Measurements from ENCODE around the gene FLT3LG.

The FLT3LG gene

DNA sequence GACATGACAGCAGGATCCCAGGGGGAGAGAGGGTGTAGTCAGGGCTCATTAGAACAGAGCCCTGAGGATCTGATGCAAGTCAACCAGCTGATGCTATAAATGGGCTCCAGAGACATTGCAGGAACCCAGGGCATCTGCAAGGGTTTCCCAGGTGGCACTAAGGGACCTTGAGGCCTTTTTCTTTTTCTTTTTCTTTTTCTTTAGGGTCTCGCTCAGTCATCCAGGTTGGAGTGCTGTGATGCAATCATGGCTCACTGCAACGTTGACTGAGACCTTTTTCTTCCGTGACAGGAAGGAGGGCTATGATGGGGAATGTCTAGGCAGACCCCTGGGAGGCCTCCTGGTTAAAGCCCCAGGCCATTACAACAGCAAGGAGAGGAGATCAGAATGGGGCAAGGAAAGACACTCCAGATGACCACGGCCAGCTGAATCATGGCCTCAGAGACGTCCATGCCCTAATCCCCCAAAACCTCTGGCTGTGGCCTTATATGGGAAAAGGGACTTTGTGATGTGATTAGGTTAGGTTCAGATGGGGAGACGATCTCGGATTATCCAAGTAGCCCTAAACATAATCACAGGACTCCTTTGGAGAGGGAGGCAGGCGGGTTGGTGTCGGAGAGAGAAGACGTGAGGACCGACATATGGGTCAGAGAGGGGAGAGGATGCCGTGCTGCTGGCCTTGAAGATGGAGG is 33.9 kb downstream of the FLT3LG start:
- DNase-seq (ENCODE audit: low spot score) (no peak), FAIRE-seq (no peak)

DNA sequence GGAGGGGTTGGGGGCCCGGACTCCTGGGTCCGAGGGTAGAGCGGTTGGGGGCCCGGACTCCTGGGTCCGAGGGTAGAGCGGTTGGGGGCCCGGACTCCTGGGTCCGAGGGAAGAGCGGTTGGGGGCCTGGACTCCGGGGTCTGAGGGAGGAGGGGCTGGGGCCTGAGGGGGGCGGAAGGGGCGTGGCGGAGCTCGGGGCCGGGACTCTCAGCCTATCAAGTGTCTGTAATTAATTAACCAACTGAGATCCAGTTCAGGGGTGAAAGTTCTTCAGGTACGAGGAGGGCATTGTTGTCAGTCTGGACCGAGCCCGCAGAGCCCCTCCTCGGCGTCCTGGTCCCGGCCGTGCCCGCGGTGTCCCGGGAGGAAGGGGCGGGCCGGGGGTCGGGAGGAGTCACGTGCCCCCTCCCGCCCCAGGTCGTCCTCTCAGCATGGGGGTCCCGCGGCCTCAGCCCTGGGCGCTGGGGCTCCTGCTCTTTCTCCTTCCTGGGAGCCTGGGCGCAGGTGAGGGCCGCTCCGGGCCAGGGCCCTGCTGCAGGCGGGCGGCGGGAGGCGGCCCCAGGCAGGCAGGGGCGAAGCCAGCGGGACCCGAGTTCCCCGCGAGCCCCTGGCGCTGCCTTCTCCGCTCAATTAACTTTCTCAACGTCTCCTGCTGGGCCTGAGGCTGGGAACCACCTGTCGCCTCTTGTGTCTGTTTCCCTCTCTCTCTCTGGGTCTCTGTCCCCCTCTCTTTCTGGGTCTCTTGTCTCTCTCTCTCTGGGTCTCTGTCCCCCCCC is 39.1 kb downstream of the FLT3LG start:
- no peak for DNase-seq (ENCODE audit: low spot score)
- no peak for FAIRE-seq

DNA sequence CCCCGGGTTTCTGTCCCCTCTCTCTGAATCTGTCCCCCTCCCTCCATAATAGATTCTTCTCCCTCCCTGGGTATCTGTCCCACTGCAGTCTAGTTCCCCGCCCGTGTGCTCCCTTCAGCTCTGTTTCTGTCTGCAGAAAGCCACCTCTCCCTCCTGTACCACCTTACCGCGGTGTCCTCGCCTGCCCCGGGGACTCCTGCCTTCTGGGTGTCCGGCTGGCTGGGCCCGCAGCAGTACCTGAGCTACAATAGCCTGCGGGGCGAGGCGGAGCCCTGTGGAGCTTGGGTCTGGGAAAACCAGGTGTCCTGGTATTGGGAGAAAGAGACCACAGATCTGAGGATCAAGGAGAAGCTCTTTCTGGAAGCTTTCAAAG is 39.7 kb downstream of the FLT3LG start:
- DNase-seq (ENCODE audit: low spot score) (no peak), FAIRE-seq (no peak)

DNA sequence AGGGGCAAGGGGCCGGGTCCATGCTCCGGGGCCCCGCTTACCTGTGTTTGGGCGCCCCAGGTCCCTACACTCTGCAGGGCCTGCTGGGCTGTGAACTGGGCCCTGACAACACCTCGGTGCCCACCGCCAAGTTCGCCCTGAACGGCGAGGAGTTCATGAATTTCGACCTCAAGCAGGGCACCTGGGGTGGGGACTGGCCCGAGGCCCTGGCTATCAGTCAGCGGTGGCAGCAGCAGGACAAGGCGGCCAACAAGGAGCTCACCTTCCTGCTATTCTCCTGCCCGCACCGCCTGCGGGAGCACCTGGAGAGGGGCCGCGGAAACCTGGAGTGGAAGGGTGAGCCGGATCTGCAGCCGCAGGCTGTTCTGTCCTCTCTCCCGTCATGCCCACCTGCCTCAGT is 40.1 kb downstream of the FLT3LG start:
- DNase-seq (ENCODE audit: low spot score) (no peak), FAIRE-seq (no peak)

DNA sequence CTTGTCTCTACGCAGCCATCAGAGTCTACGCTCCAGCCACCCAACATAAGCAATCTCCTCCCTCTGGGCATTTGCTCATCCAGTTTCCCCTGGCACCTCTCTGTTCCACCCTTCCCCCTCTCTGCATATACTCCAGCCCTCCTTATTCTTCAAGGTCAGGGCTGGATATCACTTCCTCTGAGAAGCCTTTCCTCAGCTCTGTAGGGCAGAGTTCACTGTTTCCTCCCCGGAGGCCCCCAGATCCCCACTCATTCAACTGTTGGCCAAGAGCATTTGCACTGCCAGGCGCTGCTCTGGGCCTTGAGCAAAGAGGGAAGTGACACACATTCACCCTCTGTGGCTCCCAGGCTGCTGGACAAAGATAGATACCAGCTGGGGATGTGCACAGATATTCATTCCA is 41.8 kb downstream of the FLT3LG start:
- no peak for FAIRE-seq
- no peak for DNase-seq (ENCODE audit: low spot score)

DNA sequence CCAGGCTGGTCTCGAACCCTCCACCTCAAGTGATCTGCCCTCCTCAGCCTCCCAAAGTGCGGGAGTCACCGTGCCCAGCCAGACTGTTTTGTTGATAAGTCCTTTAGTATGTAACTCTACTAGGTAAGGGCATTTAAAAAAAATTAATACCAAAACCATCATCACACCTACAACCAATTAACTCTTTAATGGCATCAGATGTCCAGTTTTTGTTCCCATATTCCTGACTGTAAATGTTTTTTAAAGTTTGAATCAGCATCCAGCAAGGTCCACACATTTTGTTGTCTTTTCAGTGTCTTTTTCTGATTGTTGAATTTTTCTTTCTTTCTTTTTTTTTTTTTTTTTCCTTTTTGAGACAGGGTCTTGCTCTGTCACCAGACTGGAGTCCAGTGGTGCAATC is 44.0 kb downstream of the FLT3LG start:
- no peak for DNase-seq (ENCODE audit: low spot score)
- no peak for FAIRE-seq

DNA sequence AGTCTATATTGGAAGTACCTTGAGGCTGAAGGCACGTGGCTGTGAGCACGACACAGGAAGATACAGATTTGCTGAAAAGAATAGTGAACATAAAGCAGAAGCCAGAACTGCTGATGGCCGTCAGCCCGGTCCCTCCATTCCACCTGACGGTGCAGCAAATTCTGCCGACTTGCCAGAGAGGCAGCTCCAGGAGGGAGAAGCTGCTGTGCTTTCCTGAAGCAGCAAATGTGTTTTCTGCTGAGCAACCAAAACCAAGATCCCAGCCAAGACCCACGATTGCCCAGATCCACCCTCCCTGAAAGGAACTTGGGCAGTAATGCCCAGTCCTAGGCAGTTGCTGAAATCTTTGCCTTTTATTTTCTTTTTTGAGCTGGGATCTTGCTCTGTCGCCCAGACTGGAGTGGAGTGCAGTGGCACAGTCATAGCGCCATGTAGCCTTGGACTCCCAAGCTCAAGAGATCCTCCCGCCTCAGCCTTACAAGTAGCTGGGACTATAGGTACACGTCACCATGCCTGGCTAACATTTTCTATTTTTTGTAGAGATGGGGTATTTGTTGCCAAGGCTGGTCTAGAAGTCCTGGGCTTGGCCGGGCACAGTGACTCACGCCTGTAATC is 46.8 kb downstream of the FLT3LG start:
- FAIRE-seq (no peak), DNase-seq (ENCODE audit: low spot score) (no peak)

DNA sequence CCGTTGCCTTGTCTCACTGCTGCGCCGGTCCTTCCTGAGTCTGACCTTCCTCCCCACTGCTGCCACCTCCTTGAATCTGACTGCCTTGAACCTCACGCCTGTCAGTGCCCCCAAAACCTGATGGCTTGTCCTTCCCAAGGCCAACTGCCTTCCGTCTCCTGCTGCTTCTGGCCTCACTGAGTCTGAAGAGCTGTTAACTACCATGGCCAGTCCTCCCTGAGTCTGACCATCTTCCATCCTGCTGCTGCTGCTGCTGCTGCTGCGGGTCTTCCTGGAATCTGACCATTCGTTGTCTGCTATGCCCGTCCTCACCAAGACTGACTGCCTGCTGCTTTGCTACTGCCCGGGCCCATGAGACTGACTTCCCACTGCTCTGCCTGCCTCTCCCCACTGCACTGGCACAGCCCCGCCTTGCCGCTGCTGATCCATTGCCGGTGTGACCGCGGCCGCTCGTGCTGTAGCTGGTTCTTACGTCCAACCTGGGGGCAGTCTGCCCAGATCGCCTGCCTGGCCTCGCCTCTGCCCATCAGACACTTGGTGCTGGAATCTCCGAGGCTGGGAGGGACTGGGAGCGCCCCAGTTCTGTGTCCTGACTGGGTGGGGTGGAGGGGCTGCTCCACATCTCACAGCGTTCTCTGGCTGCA is 50.9 kb downstream of the FLT3LG start:
- FAIRE-seq (no peak), DNase-seq (ENCODE audit: low spot score) (no peak)

DNA sequence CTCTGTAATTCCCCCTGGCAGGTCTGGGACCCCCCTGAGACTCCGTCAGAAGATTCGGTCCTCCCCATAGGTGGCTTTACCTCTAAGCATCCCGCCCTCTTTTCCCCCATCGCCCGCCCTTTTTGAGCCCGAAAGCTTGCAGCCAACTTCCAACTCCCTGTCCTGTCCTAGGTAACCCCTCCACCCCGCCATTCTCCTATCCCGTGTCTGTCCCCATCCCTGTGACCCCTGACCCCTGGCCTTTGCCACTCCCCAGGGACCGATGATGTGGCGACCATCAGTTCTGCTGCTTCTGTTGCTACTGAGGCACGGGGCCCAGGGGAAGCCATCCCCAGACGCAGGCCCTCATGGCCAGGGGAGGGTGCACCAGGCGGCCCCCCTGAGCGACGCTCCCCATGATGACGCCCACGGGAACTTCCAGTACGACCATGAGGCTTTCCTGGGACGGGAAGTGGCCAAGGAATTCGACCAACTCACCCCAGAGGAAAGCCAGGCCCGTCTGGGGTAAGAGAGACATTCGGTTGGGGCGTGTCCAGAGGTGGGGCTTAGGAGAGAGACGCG is 54.3 kb downstream of the FLT3LG start:
- FAIRE-seq, result no peak
- no peak for DNase-seq (ENCODE audit: low spot score)

DNA sequence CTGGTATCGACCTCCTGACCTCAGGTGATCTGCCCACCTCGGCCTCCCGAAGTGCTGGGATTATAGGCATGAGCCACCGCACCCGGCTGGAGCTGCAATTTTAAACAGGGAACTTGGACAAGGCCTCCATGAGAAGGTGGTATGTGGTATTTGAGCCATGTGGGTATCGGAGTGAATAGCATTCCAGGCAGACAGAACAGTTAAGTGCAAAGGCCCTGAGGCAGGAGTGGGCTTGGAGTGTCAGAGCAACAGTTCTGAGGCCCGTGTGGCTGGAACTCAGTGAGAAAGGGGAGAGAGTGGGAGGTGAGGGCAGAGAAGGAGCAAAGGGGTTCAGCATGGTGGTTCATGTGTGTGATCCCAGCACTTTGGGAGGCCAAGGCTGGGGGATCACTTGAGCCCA is 56.7 kb downstream of the FLT3LG start:
- FAIRE-seq (no peak), DNase-seq (ENCODE audit: low spot score) (no peak)

DNA sequence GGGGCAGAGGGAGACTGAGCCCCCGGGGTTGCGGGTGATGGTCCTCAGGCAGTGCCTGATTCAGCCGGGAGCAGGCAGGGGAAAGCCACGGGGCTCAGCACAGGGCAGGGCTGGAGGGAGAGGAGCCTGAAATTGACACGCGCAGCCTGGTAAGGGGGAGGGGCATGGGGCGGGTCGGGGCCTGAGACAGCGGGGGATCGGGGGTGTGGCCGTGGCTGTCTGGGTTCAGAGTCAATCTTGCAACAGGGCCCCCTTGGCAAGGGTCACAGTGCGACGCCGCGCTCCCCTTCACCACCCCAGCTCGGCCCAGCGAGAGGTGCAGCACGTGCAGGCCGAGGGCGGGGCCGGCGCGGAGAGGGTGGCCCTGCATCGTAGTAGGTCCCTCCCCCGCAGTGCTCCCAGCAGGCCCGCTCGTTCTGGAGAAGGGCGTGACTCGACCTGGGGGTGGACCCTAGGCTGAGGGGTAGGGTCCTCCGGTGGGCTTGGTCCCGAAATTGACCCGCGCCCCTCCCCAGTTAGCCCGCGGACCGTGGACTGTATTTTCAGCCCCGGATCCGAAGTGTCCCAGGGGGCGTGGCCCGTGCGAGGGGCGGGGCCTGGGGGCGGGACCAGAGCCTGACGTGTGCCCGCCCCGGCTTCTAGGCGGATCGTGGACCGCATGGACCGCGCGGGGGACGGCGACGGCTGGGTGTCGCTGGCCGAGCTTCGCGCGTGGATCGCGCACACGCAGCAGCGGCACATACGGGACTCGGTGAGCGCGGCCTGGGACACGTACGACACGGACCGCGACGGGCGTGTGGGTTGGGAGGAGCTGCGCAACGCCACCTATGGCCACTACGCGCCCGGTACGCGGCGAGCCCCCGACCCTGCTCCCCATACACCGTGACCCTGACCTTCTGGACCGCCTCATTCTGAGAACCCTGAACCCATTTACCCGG is 59.8 kb downstream of the FLT3LG start:
- no peak for DNase-seq (ENCODE audit: low spot score)
- no peak for FAIRE-seq

DNA sequence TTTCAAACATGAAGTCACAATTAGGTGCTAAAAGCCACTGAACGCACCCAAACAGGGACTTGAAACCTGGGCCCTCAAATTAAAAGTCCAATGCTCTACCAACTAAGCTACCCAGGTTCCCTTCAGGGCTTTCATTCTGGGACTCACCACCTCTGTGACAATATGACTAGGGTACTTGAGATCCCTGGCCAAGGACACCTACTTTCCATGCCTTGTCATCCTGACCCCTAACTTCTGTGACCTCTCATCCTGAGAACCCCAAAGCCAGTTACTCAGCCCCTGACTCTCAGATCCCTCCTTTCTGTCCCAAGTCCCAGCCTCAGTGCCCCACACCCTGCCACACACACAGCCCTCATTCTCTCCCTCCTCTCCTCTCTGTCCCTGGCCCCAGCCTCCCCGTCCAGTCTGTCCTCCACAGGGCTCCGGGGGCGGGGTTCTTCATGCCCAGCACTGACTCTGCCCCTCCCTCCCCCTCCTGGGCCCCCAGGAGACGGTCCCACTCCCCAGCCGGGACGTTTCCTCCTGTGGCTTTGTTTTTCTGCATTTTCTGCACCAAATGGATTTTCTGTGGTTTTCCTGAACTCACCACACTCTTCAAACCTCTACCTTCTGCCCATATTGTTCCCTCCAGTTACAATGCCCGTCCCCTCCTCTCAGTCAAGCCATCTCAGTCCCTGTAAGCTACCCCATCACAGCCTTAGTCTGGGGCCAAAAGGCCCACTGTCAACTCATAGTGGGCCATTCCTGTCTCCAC is 60.8 kb downstream of the FLT3LG start:
- no peak for DNase-seq (ENCODE audit: low spot score)
- FAIRE-seq, result no peak
